Ectodermal cell (in vitro differentiated cells): Measurements from ENCODE around the gene TICAM1.

ENCODE experiments used
- H3K27ac ChIP-seq: 2 replicates; pipeline ENCODE4 v1.7.0; 2013; ENCODE audit warnings: mild to moderate bottlenecking, low read depth, low read length; ENCODE audit not compliant: insufficient read depth, poor library complexity, severe bottlenecking
- H3K27me3 ChIP-seq: 2 replicates; pipeline ENCODE4 v1.7.0; 2013; ENCODE audit warnings: mild to moderate bottlenecking, low read length; ENCODE audit not compliant: insufficient read depth, control insufficient read depth, poor library complexity, severe bottlenecking
- H3K36me3 ChIP-seq: one replicate; pipeline ENCODE4 v1.7.0; 2013; ENCODE audit warnings: low read length; ENCODE audit not compliant: control insufficient read depth, insufficient read depth
- H3K4me1 ChIP-seq: one replicate; pipeline ENCODE4 v1.7.0; 2013; ENCODE audit warnings: low read length; ENCODE audit not compliant: control insufficient read depth, insufficient read depth
- H3K4me3 ChIP-seq: 2 replicates; pipeline ENCODE4 v1.7.0; 2013; ENCODE audit warnings: low read depth, low read length, control low read depth; ENCODE audit not compliant: insufficient read depth
- H3K9me3 ChIP-seq: 2 replicates; pipeline ENCODE4 v1.7.0; 2013; ENCODE audit warnings: mild to moderate bottlenecking, low read length, moderate library complexity; ENCODE audit not compliant: control insufficient read depth
- WGBS, 2 experiments: methylation state at CpG; one replicate each; pipeline ENCODE4 v1.1.7; 2013; ENCODE audit warnings: missing lambda C conversion rate in 2 of 2; 5-methylcytosine and 5-hydroxymethylcytosine counted together

Gene TICAM1

GRCh38 chr19:4772566-4772965, 58.9 kb downstream of the TICAM1 start:
- no peaks in the 10 kb centered on the region for H3K9me3 ChIP-seq
- H3K36me3 ChIP-seq = no peaks in the 10 kb centered on the region
- no peak overlapping the region for H3K27ac ChIP-seq
- WGBS, 2 experiments = 51 to 53% methylated on average over 2 of the region's 2 CpGs
- H3K4me1 ChIP-seq = no peaks in the 10 kb centered on the region
- H3K4me3 ChIP-seq = no peak overlapping the region
- peaks cover 22% of the 10 kb centered on the region for H3K27me3 ChIP-seq

- H3K36me3 ChIP-seq = no peaks in the 10 kb centered on the region
- no peaks in the 10 kb centered on the region for H3K9me3 ChIP-seq
- no peak overlapping the region for H3K27ac ChIP-seq
- WGBS, 2 experiments = 13 to 15% methylated on average over 37 of the region's 37 CpGs
- H3K4me1 ChIP-seq = no peaks in the 10 kb centered on the region
- H3K27me3 ChIP-seq = peaks cover 18% of the 10 kb centered on the region
- no peak overlapping the region for H3K4me3 ChIP-seq
These were observed 62.4 kb downstream of the TICAM1 start for GRCh38 chr19:4768934-4769777.
